HG02852 (cell line): ENCODE results near the gene RANBP3L.
"Not testable (repeated sequence)": the region's sequence is repeated elsewhere in the genome, so short reads cannot be mapped to it uniquely, and the experiment has no call there.

Source experiments
- ATAC-seq: cut with Tn5 transposase; IDR thresholded peaks from one replicate; pipeline ENCODE4 v1.9.1; 2021; ENCODE audit warnings: mild to moderate bottlenecking, moderate library complexity; ENCODE audit not compliant: unreplicated experiment

RANBP3L gene

DNA sequence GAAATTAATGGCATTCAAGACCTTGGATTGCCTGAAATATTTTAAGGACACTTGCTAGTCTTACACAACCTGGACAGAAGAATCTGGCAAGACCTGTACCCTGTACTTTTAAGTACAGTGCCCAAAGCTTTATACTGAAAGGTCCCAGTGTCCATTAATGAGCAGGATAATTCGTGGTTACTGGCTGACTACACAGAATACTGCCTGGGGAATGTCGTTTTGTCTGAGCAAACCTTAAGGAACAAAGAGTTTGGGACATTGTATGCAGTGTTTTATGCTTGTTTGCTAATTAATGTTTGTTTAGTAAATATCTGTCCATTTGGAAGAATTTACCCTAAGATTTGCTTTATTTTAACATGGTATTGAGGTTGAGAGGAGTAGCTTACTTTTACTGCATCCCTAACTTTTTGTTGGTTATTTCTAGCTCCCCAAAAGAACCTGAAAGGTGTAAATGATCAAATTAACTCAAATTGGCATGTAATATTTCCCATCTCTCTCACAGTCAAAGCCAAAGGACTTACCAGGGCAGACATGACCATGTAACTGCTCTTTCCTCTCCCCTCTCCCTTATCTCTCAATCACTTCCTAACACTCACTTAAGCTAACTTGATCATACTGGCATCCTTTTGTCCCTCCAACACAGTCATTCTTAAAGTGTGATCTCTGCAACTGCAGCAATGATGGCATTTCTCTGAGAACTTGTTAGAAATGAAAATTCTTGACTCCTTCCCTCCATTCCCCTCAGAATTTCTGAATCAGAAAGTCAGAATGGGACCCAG, 15.7 kb downstream of the RANBP3L start:
- ATAC-seq, result no peak

DNA sequence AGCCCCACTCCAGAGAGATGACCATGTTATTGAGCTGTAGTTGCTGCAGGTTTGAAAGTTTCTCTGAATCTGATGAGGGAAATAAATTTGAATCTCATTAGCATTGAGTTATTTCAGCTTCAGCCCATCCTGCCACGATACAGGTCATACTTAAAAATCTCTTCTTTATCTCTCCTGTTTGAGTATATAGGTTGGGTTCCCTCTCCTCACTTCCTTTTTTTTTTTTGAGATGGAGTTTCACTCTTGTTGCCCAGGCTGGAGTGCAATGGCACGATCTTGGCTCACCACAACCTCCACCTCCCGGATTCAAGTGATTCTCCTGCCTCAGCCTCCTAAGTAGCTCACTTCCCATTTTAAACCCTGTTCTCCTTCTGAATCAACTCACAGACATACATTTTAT, 17.9 kb downstream of the RANBP3L start:
- not testable (repeated sequence) for ATAC-seq

DNA sequence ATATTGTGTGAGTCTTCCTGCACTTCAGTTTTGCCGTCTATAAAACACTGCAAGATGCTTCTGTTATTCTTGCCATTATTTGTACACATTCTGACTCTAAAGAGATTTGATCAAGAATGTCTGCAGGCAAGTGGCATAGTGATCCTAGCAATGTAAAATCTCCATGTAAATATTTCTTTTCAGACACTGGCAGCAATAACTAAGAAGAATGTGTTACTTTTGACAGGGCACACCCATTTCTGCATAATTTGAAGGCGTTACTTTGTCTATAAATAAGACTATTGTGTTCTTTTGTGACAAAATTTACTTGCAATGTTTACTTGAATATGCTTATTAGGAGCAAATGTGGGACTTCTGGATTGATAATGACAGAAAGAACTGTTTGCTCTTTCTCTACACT, 20.1 kb downstream of the RANBP3L start:
- no peak for ATAC-seq

DNA sequence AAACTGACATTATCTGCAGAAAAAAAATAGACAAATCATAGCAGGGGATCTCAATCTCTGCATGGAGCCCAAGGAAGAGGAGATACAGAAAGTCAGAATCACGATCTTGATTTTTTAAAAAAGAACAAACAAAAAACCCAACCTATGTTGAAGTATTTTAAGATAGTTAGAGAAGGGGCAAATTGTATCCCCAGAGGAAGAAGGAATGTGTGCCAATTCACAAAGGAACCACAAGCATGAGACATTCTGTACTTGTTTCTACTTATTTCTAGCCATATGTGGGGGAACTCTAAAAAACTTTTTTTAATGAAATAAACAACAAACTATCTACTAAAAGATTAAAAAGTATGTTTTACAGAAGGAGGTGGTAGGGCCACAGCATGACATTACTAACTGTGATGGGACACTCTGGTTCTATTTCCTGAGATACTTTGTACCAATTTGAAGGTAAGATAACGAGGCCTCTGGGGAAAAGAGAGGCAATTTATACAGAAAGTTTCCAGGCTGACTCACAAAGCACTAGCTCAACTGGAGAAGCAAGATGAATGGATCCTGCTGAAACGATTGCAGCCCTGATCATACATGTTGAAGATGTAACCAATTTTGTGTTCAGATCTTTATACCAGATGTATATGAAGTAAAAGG, 22.5 kb downstream of the RANBP3L start:
- no peak for ATAC-seq

DNA sequence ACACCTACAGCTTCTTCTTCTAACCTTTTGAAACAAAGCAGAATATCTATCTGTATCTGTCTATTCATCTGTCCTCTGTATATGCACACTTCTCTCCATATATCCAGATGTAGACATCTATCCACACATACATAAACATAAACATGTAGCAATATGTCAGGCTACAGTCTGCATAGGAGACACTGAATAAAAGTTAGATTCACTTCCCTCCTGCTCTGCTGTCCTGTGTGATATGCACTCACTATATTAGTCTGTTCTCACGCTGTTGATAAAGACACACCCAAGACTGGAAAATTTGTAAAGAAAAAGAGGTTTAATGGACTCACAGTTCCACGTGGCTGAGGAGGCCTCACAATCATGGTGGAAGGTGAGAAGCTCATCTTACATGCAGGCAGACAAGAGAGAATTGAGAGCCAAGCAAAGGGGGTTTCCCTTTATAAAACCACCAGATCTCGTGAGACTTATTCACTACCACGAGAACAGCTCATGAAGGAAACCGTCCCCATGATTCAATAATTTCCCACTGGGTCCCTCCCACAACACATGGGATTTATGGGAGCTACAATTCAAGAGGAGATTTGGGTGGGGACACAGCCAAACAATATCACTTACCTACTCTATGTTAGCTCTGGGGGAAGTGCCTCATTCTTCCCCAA, 24.1 kb downstream of the RANBP3L start:
- no peak for ATAC-seq

DNA sequence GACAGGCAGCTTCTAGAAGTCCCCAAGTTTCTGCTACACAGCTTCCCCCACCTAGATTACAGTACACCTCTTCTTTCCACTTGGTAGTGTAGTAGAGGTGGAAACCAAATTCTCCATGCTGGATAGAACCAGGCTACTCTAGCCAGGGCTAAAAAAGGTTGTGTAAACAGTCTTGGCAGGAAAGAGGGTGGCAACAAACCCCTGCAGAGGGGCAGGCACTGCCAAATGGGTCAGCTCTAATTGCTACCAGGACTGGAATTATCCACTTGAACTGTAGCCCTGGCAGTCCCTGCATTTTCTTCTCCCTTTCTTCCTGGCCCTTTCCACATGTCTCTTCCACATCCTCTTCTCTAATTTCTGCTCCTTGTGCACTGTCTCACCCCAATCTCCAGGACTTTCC, 24.8 kb downstream of the RANBP3L start:
- ATAC-seq, result no peak

DNA sequence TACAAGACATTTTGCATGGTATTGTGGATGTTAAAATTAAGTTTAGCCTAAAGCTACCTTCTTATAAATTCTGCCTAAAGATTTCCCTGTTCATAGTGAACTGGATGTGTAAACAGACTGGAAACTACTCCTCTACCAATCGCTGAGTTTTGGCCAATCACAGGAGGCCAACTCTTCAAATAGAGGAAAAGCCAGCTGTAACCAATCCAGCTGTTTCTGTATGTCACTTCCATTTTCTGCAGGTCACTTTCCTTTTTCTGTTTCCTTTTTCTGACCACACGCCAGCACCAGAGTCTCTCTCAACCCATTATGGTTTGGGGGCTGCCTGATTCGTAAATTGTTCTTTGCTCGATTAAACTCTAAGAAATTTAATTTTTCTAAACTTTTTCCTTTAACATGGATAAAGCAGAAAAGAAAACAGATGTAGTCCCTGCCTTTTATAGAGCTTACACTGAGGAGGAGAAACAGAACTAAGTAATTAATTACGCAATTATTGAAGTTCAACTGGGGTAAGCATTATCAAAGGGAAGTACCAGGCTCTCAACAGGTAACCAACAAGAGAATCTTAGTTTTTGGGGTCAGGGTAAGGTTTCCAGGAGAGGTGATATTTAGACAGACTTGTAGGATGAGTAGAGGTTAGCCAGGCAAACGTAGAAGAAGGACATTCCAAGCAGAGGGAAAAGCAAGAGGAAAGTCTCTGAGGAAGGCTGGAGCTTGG, 27.7 kb downstream of the RANBP3L start:
- no peak for ATAC-seq

DNA sequence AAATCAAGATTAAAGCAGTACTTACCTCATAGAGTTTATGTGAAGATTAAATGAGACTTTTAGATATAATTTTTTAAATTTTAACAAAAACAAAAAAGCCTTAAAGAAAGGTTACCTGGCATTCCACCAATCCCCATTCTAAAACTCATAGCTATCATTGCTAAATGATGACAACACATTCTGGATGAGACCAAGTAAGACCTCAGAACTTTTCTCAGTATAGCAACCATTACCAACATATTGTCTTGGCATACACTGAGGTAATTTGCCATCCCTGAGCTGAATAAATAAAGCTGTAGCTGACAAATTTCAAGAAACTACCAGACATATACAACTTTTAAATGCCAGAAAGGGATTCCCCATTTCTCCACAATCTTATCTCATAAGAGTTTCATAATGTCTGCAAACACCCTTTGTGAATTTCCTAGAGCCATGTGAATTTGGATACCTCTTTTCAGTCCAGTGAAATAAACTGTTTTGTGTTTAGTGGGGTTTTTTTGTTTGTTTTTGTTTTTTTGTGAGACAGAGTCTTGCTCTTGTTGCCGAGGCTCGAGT, 29.5 kb downstream of the RANBP3L start:
- no peak for ATAC-seq

DNA sequence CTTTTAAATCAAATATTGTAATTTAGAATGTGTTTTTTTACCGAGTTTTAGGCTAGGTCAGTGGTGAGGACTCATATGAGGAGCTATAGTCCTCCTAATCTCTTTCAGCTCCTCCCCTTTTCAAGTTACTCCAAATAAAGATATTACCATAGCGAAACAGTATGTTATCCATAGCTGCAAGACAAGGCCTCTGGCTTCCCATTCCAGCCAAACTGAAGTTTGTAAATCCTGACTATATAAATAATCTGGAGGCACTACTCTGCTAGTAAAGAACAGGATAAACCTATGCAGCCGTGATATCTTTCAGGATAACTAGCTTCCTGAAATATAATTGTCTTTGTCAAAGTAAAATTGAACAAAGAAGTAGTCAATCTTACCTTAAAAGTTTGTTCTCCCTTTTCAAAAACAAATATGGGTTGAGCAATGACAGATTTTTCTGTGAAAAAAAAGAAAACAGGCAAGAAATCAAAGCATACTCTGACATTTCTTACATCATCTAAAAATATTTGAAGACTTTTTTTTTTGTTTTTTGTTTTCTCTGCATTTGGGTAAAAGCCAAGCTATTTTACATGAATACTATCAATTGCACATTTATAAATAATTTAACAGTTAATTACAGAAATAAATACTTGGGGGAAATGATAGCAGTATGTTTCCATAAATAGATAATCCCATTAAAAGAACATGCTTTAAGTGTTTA, 30.7 kb downstream of the RANBP3L start:
- ATAC-seq, result no peak

DNA sequence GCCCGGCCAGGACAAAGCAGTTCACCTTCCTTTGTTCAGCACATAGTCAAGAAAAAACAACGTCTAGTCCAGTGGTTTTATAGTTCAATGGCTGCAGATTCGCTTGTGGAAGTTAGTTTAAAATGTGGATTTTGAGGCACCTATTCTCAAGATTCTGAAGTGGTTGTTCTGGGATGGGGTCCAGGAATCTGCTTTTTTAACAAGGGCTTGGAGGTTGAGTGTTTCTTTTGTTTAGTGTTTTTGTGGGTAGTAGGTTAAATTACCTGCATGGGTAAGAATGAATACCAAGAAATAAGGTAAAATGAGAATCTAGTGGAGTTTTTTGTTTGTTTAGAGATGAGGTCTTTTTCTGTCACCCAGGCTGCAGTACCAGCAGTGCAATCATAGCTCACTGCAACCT, 31.5 kb downstream of the RANBP3L start:
- no peak for ATAC-seq

DNA sequence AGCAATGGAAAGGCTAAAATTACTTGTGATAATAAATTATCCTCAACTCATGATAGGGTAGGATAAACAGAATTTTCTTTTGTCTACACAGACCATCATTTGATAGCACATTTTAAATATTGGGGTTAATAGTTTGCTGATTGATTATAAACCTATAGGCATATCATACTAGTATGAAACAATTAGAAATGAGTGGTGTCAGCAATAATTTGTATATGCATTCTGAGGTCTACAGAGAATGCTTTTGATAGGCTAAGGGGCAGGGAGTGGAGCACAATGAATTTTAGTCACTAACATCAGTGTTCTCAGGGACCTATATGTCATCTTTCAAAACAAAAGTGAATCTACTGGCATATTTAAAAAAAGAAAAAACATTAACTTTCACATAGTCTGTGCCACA, 32.2 kb downstream of the RANBP3L start:
- ATAC-seq, result no peak

DNA sequence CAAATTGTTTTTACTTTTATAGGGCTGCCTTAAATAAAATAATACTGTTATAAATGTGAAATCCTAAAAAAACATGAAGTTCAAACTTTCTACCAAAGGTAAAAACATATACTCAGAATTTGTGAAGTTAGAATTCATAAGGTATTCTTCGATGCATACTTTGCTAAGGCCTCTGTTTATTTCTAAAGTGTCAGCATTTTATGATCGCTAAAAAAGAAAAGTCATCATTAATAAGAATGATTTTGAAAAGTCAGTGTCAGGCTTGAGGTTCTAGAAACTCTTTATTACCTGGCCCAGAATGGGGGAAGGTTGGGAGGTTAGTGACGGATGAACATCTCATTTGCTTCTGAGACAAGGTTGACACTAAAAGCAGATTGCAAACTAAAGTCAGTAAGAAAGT, 33.8 kb downstream of the RANBP3L start:
- no peak for ATAC-seq

DNA sequence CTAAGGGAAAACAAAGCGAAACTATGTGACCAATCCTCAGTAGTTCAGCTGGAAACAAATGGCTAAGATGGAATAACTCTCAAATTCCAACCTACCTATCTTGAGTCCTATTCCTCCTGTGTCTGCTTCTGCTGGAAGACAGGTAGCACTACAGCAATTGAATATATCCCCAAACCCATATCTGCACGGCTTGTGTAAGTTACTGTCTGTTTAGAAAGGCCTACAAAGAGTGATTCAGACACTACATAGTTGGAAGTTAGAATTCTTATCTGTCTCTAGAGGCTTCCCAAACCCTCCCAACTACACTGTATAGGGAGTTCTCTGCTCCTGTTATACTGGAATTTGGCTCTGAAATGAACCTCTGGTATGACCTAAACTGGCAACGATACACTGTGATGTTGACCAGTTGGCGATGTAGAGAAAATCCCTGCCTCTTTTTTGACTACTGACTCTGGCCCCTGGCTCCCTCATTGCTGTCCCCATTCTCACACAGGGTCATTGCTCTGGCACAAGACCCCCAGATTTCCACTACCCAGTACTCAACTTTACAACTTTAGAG, 37.4 kb downstream of the RANBP3L start:
- ATAC-seq, result no peak

DNA sequence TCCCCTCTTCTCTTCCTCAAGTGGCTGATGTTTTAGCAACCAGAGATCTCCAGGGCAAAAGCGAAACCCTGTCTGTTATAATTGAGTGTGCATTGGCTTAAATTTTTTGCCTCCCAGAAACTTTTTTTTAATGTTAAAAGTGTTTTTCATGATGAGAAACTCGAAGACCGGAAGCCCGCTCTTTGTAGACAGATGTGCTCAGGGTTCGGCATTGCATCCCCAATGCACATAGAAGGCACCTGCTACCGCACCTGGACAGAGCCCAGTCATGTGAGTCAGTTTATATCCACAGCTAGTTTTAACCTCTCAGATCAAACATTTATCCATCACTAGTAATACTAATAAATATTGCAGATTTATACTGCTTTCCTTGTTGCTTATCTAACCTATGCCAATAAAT, 40.5 kb downstream of the RANBP3L start:
- ATAC-seq, result no peak

DNA sequence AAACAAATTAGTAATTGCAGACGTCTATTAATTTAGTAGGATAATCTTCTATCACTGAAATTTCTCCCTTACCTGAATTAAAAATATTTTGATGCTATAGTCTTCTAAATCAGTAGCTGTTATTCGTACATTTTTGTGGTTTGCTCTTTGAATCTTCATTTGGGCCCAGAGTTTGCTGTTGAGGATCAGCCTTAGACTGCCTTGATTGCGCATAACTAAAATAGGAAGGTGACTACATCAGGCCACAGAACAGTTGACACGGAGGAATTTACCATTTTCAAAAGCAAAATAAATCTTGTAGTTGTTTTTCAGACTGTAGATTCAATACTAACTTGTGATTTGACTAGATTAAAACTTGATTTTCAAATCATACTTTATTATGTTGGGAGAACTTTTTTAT, 48.1 kb downstream of the RANBP3L start:
- ATAC-seq, result no peak

DNA sequence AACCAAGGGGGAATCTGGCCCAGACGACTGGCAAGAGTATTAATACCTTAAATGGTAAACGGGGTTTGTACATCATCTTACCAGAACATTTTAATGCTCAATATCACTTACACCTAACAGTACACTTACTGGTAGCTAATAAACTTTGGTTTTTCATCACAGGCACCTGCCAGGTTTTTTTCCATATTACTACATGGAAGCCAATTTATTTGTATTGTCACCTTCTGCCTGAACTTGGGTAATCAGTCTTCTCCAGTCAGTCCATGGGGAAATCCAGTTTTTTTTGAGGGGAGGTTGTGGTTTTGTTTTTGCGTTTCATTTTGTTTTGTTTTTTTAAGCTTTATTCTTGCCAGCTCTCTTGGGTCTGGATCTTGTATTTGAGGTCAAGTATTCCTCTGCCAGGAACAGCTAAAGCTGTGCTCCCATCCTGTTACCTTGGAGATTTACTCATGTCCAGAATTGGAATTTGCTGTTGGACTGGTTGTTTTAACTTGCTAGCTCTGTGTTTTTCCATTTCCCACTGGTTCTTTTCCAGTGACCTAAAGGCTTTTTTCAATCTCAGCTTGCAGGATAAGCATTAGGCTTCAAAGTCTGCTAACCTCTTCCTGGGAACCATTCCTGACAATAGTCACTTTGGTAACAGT, 48.9 kb downstream of the RANBP3L start:
- ATAC-seq, result no peak

DNA sequence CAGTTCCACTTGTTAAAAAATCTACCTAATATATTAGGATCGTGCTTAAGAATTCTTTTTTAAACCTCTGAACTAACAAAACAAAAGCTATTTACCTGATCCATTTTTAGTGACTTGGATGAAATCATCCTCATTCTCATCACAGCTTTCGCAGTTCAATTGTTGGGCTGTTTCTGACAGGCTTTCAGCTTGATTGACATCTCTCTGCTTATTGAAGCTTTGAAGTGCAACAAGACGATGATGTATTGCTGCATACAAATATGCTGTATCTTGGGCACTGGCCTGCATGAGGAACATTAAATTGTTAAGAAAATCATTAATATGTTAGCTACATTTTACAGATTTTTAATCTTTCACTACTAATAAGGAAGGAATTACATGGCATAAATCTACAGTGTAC, 50.5 kb downstream of the RANBP3L start:
- ATAC-seq, result no peak

DNA sequence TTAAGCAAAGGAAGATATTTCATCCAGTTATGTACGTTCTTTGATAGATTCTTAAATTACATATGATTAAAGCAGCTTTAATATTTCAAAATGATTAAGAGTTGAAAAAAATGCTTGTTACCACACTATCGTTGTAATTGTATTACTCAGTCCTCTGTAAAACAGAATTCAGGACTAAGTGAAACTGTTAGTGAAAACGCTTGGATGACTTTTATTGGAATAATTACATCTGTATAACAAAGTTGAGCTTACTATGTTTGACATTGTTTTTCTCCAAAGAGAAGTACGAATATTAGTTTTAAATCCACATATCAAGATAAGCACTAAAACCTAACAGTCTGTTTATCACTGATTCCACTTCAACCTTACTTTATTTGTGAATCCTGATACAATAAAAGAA, 51.3 kb downstream of the RANBP3L start:
- no peak for ATAC-seq

DNA sequence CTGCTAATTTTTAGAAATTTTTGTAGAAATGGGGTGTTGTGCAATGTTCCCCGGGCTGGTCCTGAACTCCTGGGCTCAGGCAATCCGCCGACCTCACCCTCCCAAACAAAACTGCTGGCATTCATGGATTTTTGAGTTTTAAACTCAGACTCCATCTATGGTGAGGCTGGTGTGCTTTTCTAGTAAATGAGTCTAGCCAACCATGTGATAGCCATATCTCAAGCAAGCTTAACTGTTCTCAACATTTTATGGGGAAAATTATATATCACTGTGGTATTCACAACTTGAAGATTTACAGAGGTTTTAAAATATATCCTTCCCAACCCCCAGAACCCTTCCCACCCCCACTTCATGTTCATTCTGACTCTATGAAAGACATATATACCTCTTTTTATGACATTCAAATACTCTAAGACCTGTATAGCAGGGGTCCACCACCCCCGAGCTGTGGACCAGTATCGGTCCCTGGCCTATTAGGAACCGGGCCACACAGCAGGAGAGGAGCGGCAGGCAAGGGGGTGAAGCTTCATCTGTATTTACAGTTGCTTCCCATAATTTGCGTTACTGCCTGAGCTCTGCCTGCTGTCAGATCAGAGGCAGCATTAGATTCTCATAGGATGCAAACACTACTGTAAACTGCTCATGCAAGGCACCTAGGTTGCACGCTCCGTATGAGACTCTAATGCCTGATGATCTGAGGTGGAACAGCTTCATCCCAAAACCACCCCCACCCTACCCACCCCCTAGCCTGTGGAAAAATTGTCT, 55.5 kb downstream of the RANBP3L start:
- no peak for ATAC-seq
